HTR-8/SVneo (cell line): Measurements from ENCODE around the gene FAM200A.
A peak's percentile ranks its signal among the peaks of the same experiment; 100 is the strongest.
"Not testable (repeated sequence)": the region's sequence is repeated elsewhere in the genome, so short reads cannot be mapped to it uniquely, and the experiment has no call there.

ENCODE experiments used
- DNase-seq: peaks from one replicate; pipeline ENCODE4 v3.0.0; 2011; ENCODE audit warnings: low spot score, mixed read lengths; ENCODE audit not compliant: insufficient read length
- FAIRE-seq: peaks from 2 replicates; lab custom pipeline; 2011; peaks lifted over from hg19 to GRCh38; lab: Jason Lieb, UNC

Gene FAM200A

GRCh38 chr7:99551767-99552463 is at the start of gene FAM200A:
Gene FAM200A, minus strand, starts transcription at chr7:99552114. Its CDS starts 3,707 bp downstream, at chr7:99548407.
- FAIRE-seq (no peak), DNase-seq (peak; percentile 90)

GRCh38 chr7:99599836-99600235 is 47.9 kb upstream of the FAM200A start:
- DNase-seq (no peak), FAIRE-seq (no peak)

GRCh38 chr7:99597762-99598501 is 46.0 kb upstream of the FAM200A start, which contains the start of gene TMEM225B:
Gene TMEM225B, plus strand, starts transcription at chr7:99598267. Its CDS starts 6,122 bp downstream, at chr7:99604389.
- FAIRE-seq (no peak), DNase-seq (no peak)

- no peak for FAIRE-seq
- DNase-seq = no peak
These were observed 44.6 kb upstream of the FAM200A start for GRCh38 chr7:99596408-99596955.

- DNase-seq = no peak
- FAIRE-seq = no peak
These were observed 43.2 kb upstream of the FAM200A start for GRCh38 chr7:99594948-99595745.

- DNase-seq (no peak), FAIRE-seq (no peak)
These were observed 37.0 kb upstream of the FAM200A start for GRCh38 chr7:99588868-99589267.

GRCh38 chr7:99580778-99581332 is 28.9 kb upstream of the FAM200A start:
- not testable (repeated sequence) for FAIRE-seq, DNase-seq

GRCh38 chr7:99579956-99580777 is 28.3 kb upstream of the FAM200A start:
- DNase-seq (no peak), FAIRE-seq (no peak)

GRCh38 chr7:99579281-99579955 is 27.5 kb upstream of the FAM200A start:
- no peak for FAIRE-seq

GRCh38 chr7:99576251-99576650 is 24.3 kb upstream of the FAM200A start:
- DNase-seq = no peak
- FAIRE-seq = no peak

More at GRCh38 chr7:99579281-99579955, 27.5 kb upstream of the FAM200A start:
- DNase-seq = no peak

GRCh38 chr7:99573257-99573656 is 21.3 kb upstream of the FAM200A start:
- FAIRE-seq (no peak), DNase-seq (no peak)

- FAIRE-seq (no peak), DNase-seq (no peak)
These were observed 19.9 kb upstream of the FAM200A start for GRCh38 chr7:99571768-99572167.

- DNase-seq, FAIRE-seq: not testable (repeated sequence)
These were observed 16.9 kb upstream of the FAM200A start for GRCh38 chr7:99568770-99569169.

- DNase-seq = no peak
- no peak for FAIRE-seq
These were observed 11.7 kb upstream of the FAM200A start for GRCh38 chr7:99563650-99564049.

GRCh38 chr7:99562832-99563231 is 10.9 kb upstream of the FAM200A start:
- DNase-seq = peak; percentile 88

GRCh38 chr7:99562114-99562784 is 10.3 kb upstream of the FAM200A start:
- FAIRE-seq = no peak
- DNase-seq = no peak

More at GRCh38 chr7:99562832-99563231, 10.9 kb upstream of the FAM200A start:
- FAIRE-seq = no peak

- DNase-seq (no peak), FAIRE-seq (no peak)
These were observed 9.8 kb upstream of the FAM200A start for GRCh38 chr7:99561737-99562051.
